MM.1S (cell line): ENCODE data around the gene RELA.
A peak's percentile ranks its signal among the peaks of the same experiment; 100 is the strongest.
"Not testable (repeated sequence)": the region's sequence is repeated elsewhere in the genome, so short reads cannot be mapped to it uniquely, and the experiment has no call there.

Experiments
- DNase-seq: peaks from one replicate; pipeline ENCODE4 v3.0.0-alpha.2; 2015
- H2AFZ ChIP-seq: fragments of 300-600 bp; sonication (generic); 2 replicates; pipeline ENCODE4 v1.6.0; 2016; ENCODE audit warnings: antibody characterized with exemption, low read length
- H3F3A ChIP-seq: fragments of 300-600 bp; sonication (generic); 2 replicates; pipeline ENCODE4 v1.6.1; 2016; ENCODE audit warnings: mild to moderate bottlenecking, antibody characterized with exemption, low read length, moderate library complexity, mixed read lengths; ENCODE audit not compliant: insufficient read depth
- H3K27ac ChIP-seq: fragments of 300-600 bp; sonication (generic); 2 replicates; pipeline ENCODE4 v1.5.1; 2016; ENCODE audit warnings: mild to moderate bottlenecking, low read length
- H3K27me3 ChIP-seq: fragments of 300-600 bp; sonication (generic); replicated peaks from 2 replicates; pipeline ENCODE4 v1.6.0; 2016; ENCODE audit warnings: low read length; ENCODE audit not compliant: insufficient read depth
- H3K36me3 ChIP-seq: fragments of 300-600 bp; sonication (generic); replicated peaks from 2 replicates; pipeline ENCODE4 v1.6.1; 2016; ENCODE audit warnings: mild to moderate bottlenecking, low read length, mixed read lengths; ENCODE audit not compliant: insufficient read depth
- H3K4me1 ChIP-seq: fragments of 300-600 bp; sonication (generic); 2 replicates; pipeline ENCODE4 v1.6.1; 2016; ENCODE audit warnings: low read length, mixed read lengths
- H3K4me2 ChIP-seq: fragments of 300-600 bp; sonication (generic); 2 replicates; pipeline ENCODE4 v1.6.0; 2016; ENCODE audit warnings: low read depth, low read length
- H3K4me3 ChIP-seq: fragments of 300-600 bp; sonication (generic); 2 replicates; pipeline ENCODE4 v1.5.1; 2016; ENCODE audit warnings: low read length, mixed read lengths
- H3K79me2 ChIP-seq: fragments of 300-600 bp; sonication (generic); 2 replicates; pipeline ENCODE4 v1.6.1; 2016; ENCODE audit warnings: mixed run types, low read length, mixed read lengths
- H3K9ac ChIP-seq: fragments of 300-600 bp; sonication (generic); 2 replicates; pipeline ENCODE4 v1.6.1; 2016; ENCODE audit warnings: low read length, mixed read lengths
- H3K9me2 ChIP-seq: fragments of 300-600 bp; sonication (generic); replicated peaks from 2 replicates; pipeline ENCODE4 v1.6.1; 2016; ENCODE audit warnings: mild to moderate bottlenecking, low read length, mixed read lengths; ENCODE audit not compliant: insufficient read depth
- H3K9me3 ChIP-seq: fragments of 300-600 bp; sonication (generic); replicated peaks from 2 replicates; pipeline ENCODE4 v1.6.1; 2016; ENCODE audit warnings: mild to moderate bottlenecking, low read length, mixed read lengths; ENCODE audit not compliant: insufficient read depth
- H4K20me1 ChIP-seq: fragments of 300-600 bp; sonication (generic); 2 replicates; pipeline ENCODE4 v1.6.1; 2016; ENCODE audit warnings: mild to moderate bottlenecking, low read length, moderate library complexity, mixed read lengths; ENCODE audit not compliant: insufficient read depth
- CTCF ChIP-seq: fragments of 300-600 bp; sonication (generic); IDR thresholded peaks from 2 replicates; pipeline ENCODE4 v1.5.1; 2016; ENCODE audit warnings: antibody characterized with exemption, low read length, mixed read lengths
- EZH2 ChIP-seq: fragments of 300-600 bp; sonication (generic); optimal IDR thresholded peaks from 2 replicates; pipeline ENCODE3; 2017; ENCODE audit warnings: low read depth, mild to moderate bottlenecking, antibody characterized with exemption, low read length, mixed read lengths
- EZH2phosphoT487 ChIP-seq: fragments of 300-600 bp; sonication (generic); IDR thresholded peaks from 2 replicates; pipeline ENCODE4 v1.6.1; 2018; ENCODE audit warnings: antibody characterized with exemption, low read length

Gene RELA

GRCh38 chr11:65709661-65710060 is 46.9 kb upstream of the RELA start:
- 0 out of 2 replicates have a peak, but pooled peaks cover 7% of the 10 kb centered on the region for H3K36me3 ChIP-seq
- no peaks in the 10 kb centered on the region for H3K4me1 ChIP-seq
- no peak overlapping the region for H3K27ac ChIP-seq
- H4K20me1 ChIP-seq = no peaks in the 10 kb centered on the region
- no peak overlapping the region for H3K9ac ChIP-seq
- H2AFZ ChIP-seq = no peak overlapping the region
- no peak for TF ChIP-seq EZH2
- H3K9me2 ChIP-seq = no peaks in the 10 kb centered on the region
- H3K4me3 ChIP-seq = no peak overlapping the region
- no peaks in the 10 kb centered on the region for H3K27me3 ChIP-seq
- H3K79me2 ChIP-seq = peaks cover 23% of the 10 kb centered on the region
- H3F3A ChIP-seq = no peaks in the 10 kb centered on the region
- no peak overlapping the region for H3K4me2 ChIP-seq
- no peak for DNase-seq
- no peaks in the 10 kb centered on the region for H3K9me3 ChIP-seq

GRCh38 chr11:65708451-65708850 is 45.7 kb upstream of the RELA start:
- Histone ChIP-seq H3K9me2 (no peaks in the 10 kb centered on the region), H3K4me1 (no peaks in the 10 kb centered on the region), H3F3A (no peaks in the 10 kb centered on the region), H4K20me1 (no peaks in the 10 kb centered on the region), H3K36me3 (no peaks in the 10 kb centered on the region), H3K27ac (no peak overlapping the region), H3K9ac (no peak overlapping the region), H3K4me3 (no peak overlapping the region), H3K79me2 (peaks cover 11% of the 10 kb centered on the region), H3K9me3 (no peaks in the 10 kb centered on the region), H3K4me2 (no peak overlapping the region), H3K27me3 (no peaks in the 10 kb centered on the region), H2AFZ (no peak overlapping the region)
- no peak for DNase-seq
- TF ChIP-seq EZH2 (no peak), CTCF (no peak), EZH2phosphoT487 (no peak)

GRCh38 chr11:65707002-65707401 is 44.3 kb upstream of the RELA start:
- not testable (repeated sequence) for H3K36me3 ChIP-seq, H3K4me1 ChIP-seq, H3K9me2 ChIP-seq, H3K9me3 ChIP-seq, H4K20me1 ChIP-seq, DNase-seq, H3K4me3 ChIP-seq, H3K27ac ChIP-seq, H3F3A ChIP-seq, H3K79me2 ChIP-seq, H3K4me2 ChIP-seq, H3K27me3 ChIP-seq, H3K9ac ChIP-seq, H2AFZ ChIP-seq

- Histone ChIP-seq H2AFZ (peak overlapping the region; percentile 82), H3K4me2 (peak overlapping the region; percentile 78), H3K4me3 (peak overlapping the region; percentile 43)
- H3K9me2 ChIP-seq, H3K27ac ChIP-seq, H3K9ac ChIP-seq, H4K20me1 ChIP-seq, H3K27me3 ChIP-seq, H3K79me2 ChIP-seq, H3K4me1 ChIP-seq, H3K9me3 ChIP-seq, H3K36me3 ChIP-seq, H3F3A ChIP-seq: not testable (repeated sequence)
- TF ChIP-seq CTCF = peak; percentile 38
- DNase-seq = peak; percentile 65
Observed at GRCh38 chr11:65706303-65706763, 43.6 kb upstream of the RELA start.
